Measurements from ENCODE around the gene ANKAR. TPM values are rescaled to one million over a fixed set of nuclear protein-coding genes. Genes with fewer than 3 reads are reported as not detected.

The ANKAR gene
- total and polyA plus RNA-seq, 9 of the 15 experiments (the other 6 are each of a cell fraction or from before 2014, with no cell fraction given): 0.04 to 0.52 (median 0.39) TPM

DNA sequence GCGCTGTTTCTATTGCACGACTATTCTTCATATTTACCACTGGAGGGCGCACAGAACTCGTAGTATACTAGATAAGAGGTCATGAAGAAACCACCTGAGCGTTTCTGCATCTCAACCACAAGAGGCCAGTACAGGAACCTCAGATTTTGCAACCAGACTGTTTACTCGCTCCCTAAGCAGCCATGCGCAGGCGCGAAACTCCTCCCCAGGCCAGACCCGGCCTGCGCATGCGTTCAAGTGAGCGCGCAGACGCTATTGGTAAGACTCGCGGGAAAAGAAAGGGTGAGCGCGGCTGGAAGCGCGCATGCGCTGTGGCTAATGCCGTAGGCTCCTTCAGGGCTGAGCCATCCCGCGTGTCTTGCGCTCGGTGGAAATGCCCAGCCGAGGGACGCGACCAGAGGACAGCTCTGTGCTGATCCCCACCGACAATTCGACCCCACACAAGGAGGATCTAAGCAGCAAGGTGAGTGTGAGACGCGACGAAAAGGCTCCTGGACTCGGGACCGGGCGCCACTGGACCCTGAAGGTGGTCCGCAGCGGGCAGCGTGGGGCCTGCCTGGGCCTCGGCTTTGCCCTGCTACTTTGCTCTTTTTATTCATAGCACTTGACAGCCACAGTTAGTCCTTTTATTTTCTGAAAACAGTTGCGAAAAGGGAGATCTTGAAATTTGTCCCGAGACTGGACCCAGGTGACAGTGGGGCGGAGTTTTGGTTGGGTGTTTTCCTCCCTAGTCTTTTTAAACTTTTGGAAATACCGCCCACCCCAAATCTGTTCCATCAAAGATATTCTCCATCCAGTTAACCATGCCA is 13.1 kb upstream of the ANKAR start, which contains the start of gene ASNSD1 (continued):
- TF ChIP-seq, protein P1, sequence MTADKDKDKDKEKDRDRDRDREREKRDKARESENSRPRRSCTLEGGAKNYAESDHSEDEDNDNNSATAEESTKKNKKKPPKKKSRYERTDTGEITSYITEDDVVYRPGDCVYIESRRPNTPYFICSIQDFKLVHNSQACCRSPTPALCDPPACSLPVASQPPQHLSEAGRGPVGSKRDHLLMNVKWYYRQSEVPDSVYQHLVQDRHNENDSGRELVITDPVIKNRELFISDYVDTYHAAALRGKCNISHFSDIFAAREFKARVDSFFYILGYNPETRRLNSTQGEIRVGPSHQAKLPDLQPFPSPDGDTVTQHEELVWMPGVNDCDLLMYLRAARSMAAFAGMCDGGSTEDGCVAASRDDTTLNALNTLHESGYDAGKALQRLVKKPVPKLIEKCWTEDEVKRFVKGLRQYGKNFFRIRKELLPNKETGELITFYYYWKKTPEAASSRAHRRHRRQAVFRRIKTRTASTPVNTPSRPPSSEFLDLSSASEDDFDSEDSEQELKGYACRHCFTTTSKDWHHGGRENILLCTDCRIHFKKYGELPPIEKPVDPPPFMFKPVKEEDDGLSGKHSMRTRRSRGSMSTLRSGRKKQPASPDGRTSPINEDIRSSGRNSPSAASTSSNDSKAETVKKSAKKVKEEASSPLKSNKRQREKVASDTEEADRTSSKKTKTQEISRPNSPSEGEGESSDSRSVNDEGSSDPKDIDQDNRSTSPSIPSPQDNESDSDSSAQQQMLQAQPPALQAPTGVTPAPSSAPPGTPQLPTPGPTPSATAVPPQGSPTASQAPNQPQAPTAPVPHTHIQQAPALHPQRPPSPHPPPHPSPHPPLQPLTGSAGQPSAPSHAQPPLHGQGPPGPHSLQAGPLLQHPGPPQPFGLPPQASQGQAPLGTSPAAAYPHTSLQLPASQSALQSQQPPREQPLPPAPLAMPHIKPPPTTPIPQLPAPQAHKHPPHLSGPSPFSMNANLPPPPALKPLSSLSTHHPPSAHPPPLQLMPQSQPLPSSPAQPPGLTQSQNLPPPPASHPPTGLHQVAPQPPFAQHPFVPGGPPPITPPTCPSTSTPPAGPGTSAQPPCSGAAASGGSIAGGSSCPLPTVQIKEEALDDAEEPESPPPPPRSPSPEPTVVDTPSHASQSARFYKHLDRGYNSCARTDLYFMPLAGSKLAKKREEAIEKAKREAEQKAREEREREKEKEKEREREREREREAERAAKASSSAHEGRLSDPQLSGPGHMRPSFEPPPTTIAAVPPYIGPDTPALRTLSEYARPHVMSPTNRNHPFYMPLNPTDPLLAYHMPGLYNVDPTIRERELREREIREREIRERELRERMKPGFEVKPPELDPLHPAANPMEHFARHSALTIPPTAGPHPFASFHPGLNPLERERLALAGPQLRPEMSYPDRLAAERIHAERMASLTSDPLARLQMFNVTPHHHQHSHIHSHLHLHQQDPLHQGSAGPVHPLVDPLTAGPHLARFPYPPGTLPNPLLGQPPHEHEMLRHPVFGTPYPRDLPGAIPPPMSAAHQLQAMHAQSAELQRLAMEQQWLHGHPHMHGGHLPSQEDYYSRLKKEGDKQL (CRISPR knock-in tag; IDR thresholded peaks at IDR 0.05; ENCODE audit: borderline replicate concordance): no peak
- TF ChIP-seq RBM39 (optimal IDR thresholded peaks at IDR 0.05; ENCODE audit: low read depth, low read length) (no peak), ZNF589 (CRISPR knock-in tag; IDR thresholded peaks at IDR 0.05; ENCODE audit: low read depth) (no peak), ESRRA (IDR thresholded peaks at IDR 0.05; ENCODE audit: borderline replicate concordance, low read depth) (peak; percentile 45; the same call in 1 of the 2 replicates), CBX3 (IDR thresholded peaks at IDR 0.05; ENCODE audit: borderline replicate concordance in 1 of 2, low read length in 2 of 2) (0 out of 3 replicates have a peak, but pooled peaks of 1 of the 2 experiments have one; percentile 23), CBX2 (IDR thresholded peaks at IDR 0.05; ENCODE audit: insufficient read depth, low read length, poor library complexity, severe bottlenecking) (no peak), ETV1 (tag; conservative IDR thresholded peaks at IDR 0.05; ENCODE audit: low read depth) (no peak), U2AF2 (optimal IDR thresholded peaks at IDR 0.05; ENCODE audit: low read depth, low read length) (no peak), KLF16 (IDR thresholded peaks at IDR 0.05) (peak; percentile 54; the same call in 1 of the 2 replicates), FOXJ2 (tag; IDR thresholded peaks at IDR 0.05) (no peak), ETV5 (CRISPR knock-in tag; IDR thresholded peaks at IDR 0.05; ENCODE audit: low read depth) (no peak), RBM25 (IDR thresholded peaks at IDR 0.05; ENCODE audit: low read depth, low read length, severe bottlenecking) (no peak), SOX6 (IDR thresholded peaks at IDR 0.05) (no peak), ELF4 (CRISPR knock-in tag; IDR thresholded peaks at IDR 0.05) (no peak), FOSL1 (tag; conservative IDR thresholded peaks at IDR 0.05) (no peak), KLF6 (CRISPR knock-in tag; IDR thresholded peaks at IDR 0.05; ENCODE audit: borderline replicate concordance) (no peak), ZNF143 (CRISPR knock-in tag; IDR thresholded peaks at IDR 0.05) (no peak), ZNF232 (CRISPR knock-in tag; IDR thresholded peaks at IDR 0.05) (no peak), ZNF274 (IDR thresholded peaks at IDR 0.05; ENCODE audit: borderline replicate concordance, low read depth, low read length) (no peak), NCOA4 (IDR thresholded peaks at IDR 0.05; ENCODE audit: partially characterized antibody) (no peak), CBFA2T2 (conservative IDR thresholded peaks at IDR 0.05) (no peak), XRCC3 (IDR thresholded peaks at IDR 0.05) (no peak)
- TF ChIP-seq, protein P2, sequence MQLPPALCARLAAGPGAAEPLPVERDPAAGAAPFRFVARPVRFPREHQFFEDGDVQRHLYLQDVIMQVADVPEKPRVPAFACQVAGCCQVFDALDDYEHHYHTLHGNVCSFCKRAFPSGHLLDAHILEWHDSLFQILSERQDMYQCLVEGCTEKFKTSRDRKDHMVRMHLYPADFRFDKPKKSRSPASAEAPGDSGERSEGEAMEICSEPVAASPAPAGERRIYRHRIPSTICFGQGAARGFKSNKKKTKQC (CRISPR knock-in tag; IDR thresholded peaks at IDR 0.05): 0 out of 2 replicates have a peak, but pooled peaks have one; percentile 32

Measured in K562 (cell line).